K562 (cell line): Measurements from ENCODE around the gene GLP1R. TPM values are rescaled to one million over a fixed set of nuclear protein-coding genes. Genes with fewer than 3 reads are reported as not detected.

ENCODE experiments used
- ATAC-seq: fragments of 200-7000 bp; cut with Tn5 transposase; 3 replicates; pipeline ENCODE4 v1.9.1; 2020; ENCODE audit warnings: moderate library complexity
- BruUV-seq: library from RNA; stranded (reverse); fragments of 400-500 nt; replicated peaks from 2 replicates; lab custom pipeline; 2021; lab: Mats Ljungman, UMichigan
- CTCF ChIA-PET: fragments of 300-600 bp; formaldehyde crosslinking; extraction: SDS; loops from one replicate; lab custom pipeline; 2021; ENCODE audit warnings: low intra/inter-chr PET ratio; lab: Yijun Ruan, JAX
- POLR2A ChIA-PET: fragments of 300-600, 350-650 bp; sonication (Branson Sonifier 250); formaldehyde crosslinking; extraction: SDS; loops from one replicate; lab custom pipeline; 2021; ENCODE audit warnings: antibody characterized with exemption, inconsistent platforms; lab: Yijun Ruan, JAX
- DNase-seq, 4 experiments: peaks; one replicate each; pipeline versions ENCODE4 v3.0.0 to v3.0.0-alpha.2; 2011 to 2018; ENCODE audit warnings: low spot score in 3 of 4, mixed read lengths in 3 of 4; ENCODE audit errors: extremely low read depth in 1 of 4
- FAIRE-seq: peaks from 2 replicates; lab custom pipeline; 2011; peaks lifted over from hg19 to GRCh38; lab: Jason Lieb, UNC
- H2AFZ ChIP-seq: 2 replicates; pipeline ENCODE4 v1.6.0; 2011; ENCODE audit warnings: low read depth, low read length, control low read depth, inconsistent platforms
- H3K27ac ChIP-seq: fragments of 200-600 bp; 3 replicates; pipeline ENCODE4 v1.8.0; 2011; ENCODE audit warnings: low read depth, mild to moderate bottlenecking, control low read depth, inconsistent platforms, low read length, moderate library complexity, mixed read lengths; ENCODE audit errors: extremely low read depth
- H3K27me3 ChIP-seq, 2 experiments: fragments of 300-600 bp in 1 of 2; 2 replicates in 1 of 2; 3 replicates in 1 of 2; pipeline versions ENCODE4 v1.6.0 to v1.8.0; 2011; ENCODE audit warnings: inconsistent platforms in 2 of 2, low read length in 2 of 2, mild to moderate bottlenecking in 1 of 2, mixed read lengths in 1 of 2, moderate library complexity in 1 of 2; ENCODE audit not compliant: control insufficient read depth in 2 of 2, insufficient read depth in 2 of 2
- H3K36me3 ChIP-seq: fragments of 300-600 bp; 3 replicates; pipeline ENCODE4 v1.8.0; 2011; ENCODE audit warnings: mild to moderate bottlenecking, low read length, inconsistent platforms; ENCODE audit not compliant: control insufficient read depth, insufficient read depth
- H3K4me1 ChIP-seq, 2 experiments: fragments of 200-600 bp in 1 of 2; replicated peaks in 1 of 2; 2 replicates in 1 of 2; 3 replicates in 1 of 2; pipeline versions ENCODE4 v1.5.1 to v1.8.0; 2011; ENCODE audit warnings: inconsistent platforms in 2 of 2, low read length in 2 of 2, mild to moderate bottlenecking in 1 of 2, mixed read lengths in 1 of 2, moderate library complexity in 1 of 2; ENCODE audit not compliant: control insufficient read depth in 2 of 2, insufficient read depth in 2 of 2
- H3K4me2 ChIP-seq: 2 replicates; pipeline ENCODE4 v1.6.1; 2011; ENCODE audit warnings: low read length, control low read depth, inconsistent platforms, mixed read lengths; ENCODE audit not compliant: insufficient read depth
- H3K4me3 ChIP-seq: fragments of 200-600 bp; sonication (generic), shearing (Covaris generic); 2 replicates; pipeline ENCODE4 v1.5.1; 2016; ENCODE audit warnings: control low read depth, inconsistent platforms
- H3K79me2 ChIP-seq: fragments of 200-600 bp; 3 replicates; pipeline ENCODE4 v1.8.0; 2011; ENCODE audit warnings: low read length, inconsistent platforms; ENCODE audit not compliant: control insufficient read depth, insufficient read depth
- H3K9ac ChIP-seq, 2 experiments: 2 replicates each; pipeline versions ENCODE4 v1.6.0 to v1.6.1; 2011; ENCODE audit warnings: low read depth in 2 of 2, low read length in 2 of 2, control low read depth in 1 of 2, inconsistent platforms in 1 of 2, mild to moderate bottlenecking in 1 of 2, mixed read lengths in 1 of 2; ENCODE audit not compliant: insufficient read depth in 1 of 2
- H3K9me1 ChIP-seq: one replicate; pipeline ENCODE4 v1.6.0; 2011; ENCODE audit warnings: inconsistent platforms, mild to moderate bottlenecking, low read length, moderate library complexity; ENCODE audit not compliant: control insufficient read depth, insufficient read depth
- H3K9me3 ChIP-seq: replicated peaks from 2 replicates; pipeline ENCODE4 v1.5.1; 2011; ENCODE audit warnings: low read depth, low read length, inconsistent platforms; ENCODE audit not compliant: control insufficient read depth, insufficient read depth
- H4K20me1 ChIP-seq: replicated peaks from 2 replicates; pipeline ENCODE4 v1.6.1; 2011; ENCODE audit warnings: low read length, inconsistent platforms, mixed read lengths; ENCODE audit not compliant: control insufficient read depth, insufficient read depth
- ARHGAP35 ChIP-seq: fragments of 450-650 bp; IDR thresholded peaks from 2 replicates; pipeline ENCODE4 v1.6.1; 2018; ENCODE audit not compliant: partially characterized antibody
- E2F6 ChIP-seq, 2 experiments: IDR thresholded peaks; 2 replicates each; pipeline ENCODE4 v1.6.1; 2011; ENCODE audit warnings: borderline replicate concordance in 1 of 2, control low read depth in 1 of 2, low read depth in 1 of 2, low read length in 1 of 2, mild to moderate bottlenecking in 1 of 2, mixed read lengths in 1 of 2, moderate library complexity in 1 of 2; ENCODE audit not compliant: insufficient read depth in 1 of 2, insufficient read length in 1 of 2, poor library complexity in 1 of 2, severe bottlenecking in 1 of 2; ENCODE audit errors: extremely low read depth in 1 of 2
- ESRRB ChIP-seq: fragments of 250-450 bp; sonication (Bioruptor Pico); IDR thresholded peaks from 2 replicates; pipeline ENCODE4 v1.5.0; 2020; ENCODE audit warnings: mild to moderate bottlenecking, moderate library complexity, borderline replicate concordance
- HNRNPLL ChIP-seq: fragments of 200-400 bp; formaldehyde crosslinking; IDR thresholded peaks from 2 replicates; pipeline ENCODE4 v1.6.1; 2017; ENCODE audit warnings: low read length, low read depth, mild to moderate bottlenecking; ENCODE audit not compliant: poor library complexity, severe bottlenecking
- NCOA1 ChIP-seq: fragments of 450-650 bp; IDR thresholded peaks from 2 replicates; pipeline ENCODE4 v1.6.1; 2016; ENCODE audit warnings: low read depth
- NELFE ChIP-seq: IDR thresholded peaks from 2 replicates; pipeline ENCODE4 v1.6.1; 2011; ENCODE audit warnings: mild to moderate bottlenecking; ENCODE audit not compliant: insufficient read depth, insufficient read length
- PML ChIP-seq: IDR thresholded peaks from 2 replicates; pipeline ENCODE4 v1.6.1; 2012; ENCODE audit warnings: low read length, inconsistent platforms
- POLR2AphosphoS5 ChIP-seq: IDR thresholded peaks from 2 replicates; pipeline ENCODE4 v1.6.1; 2011; ENCODE audit warnings: mild to moderate bottlenecking, low read depth, low read length, moderate library complexity; ENCODE audit not compliant: control insufficient read depth, insufficient read depth
- ZNF184 ChIP-seq: sonication (generic); formaldehyde crosslinking; IDR thresholded peaks from 2 replicates; pipeline ENCODE4 v1.5.0; 2020; ENCODE audit warnings: missing genetic modification reagents
- ZNF280A ChIP-seq: fragments of 450-650 bp; IDR thresholded peaks from 2 replicates; pipeline ENCODE4 v1.6.1; 2018; ENCODE audit warnings: mild to moderate bottlenecking, low read depth; ENCODE audit not compliant: partially characterized antibody
- ZNF699 ChIP-seq: fragments of 250-450 bp; sonication (Bioruptor Pico); IDR thresholded peaks from 2 replicates; pipeline ENCODE4 v1.8.0; 2021; ENCODE audit warnings: mild to moderate bottlenecking, moderate library complexity; ENCODE audit not compliant: insufficient replicate concordance
- ZNF764 ChIP-seq: fragments of 250-450 bp; sonication (Bioruptor Pico); IDR thresholded peaks from 2 replicates; pipeline ENCODE4 v1.4.0; 2020; ENCODE audit warnings: low read depth, mild to moderate bottlenecking, moderate library complexity
- WGBS: fragments of 100-300 bp; shearing (Covaris generic); methylation state at CpG from one replicate; pipeline ENCODE4 v1.1.6; 2016; ENCODE audit warnings: low coverage, mixed read lengths; ENCODE audit not compliant: insufficient coverage; ENCODE audit errors: missing lambda C conversion rate; 5-methylcytosine and 5-hydroxymethylcytosine counted together
- in situ Hi-C: fragments of 300-500 bp; cut with MboI; formaldehyde crosslinking; loops from 4 replicates; pipeline ENCODE4 v1.15.0; 2018; ENCODE audit warnings: inconsistent platforms, mixed read lengths
- intact Hi-C: fragments of 100-400 bp; cut with micrococcal nuclease; formaldehyde crosslinking; loops from 2 replicates; pipeline ENCODE4 v1.14.2; 2022
- polyA plus RNA-seq, 8 experiments: library from polyadenylated mRNA; depleted of rRNA in 4 of 8; stranded (reverse) in 5 of 8; unstranded in 3 of 8; fragments of >200 nt; fragmentation: Nextera tagmentation in 2 of 8; fragmentation: Illumina TruSeq in 1 of 8; extraction: Ambion mirVana in 2 of 8; extraction: Trizol in 1 of 8; gene quantifications; 2 replicates each; pipeline versions ENCODE4 v1.2.1 to v1.2.3, GENCODE V29; 2011 to 2014; ENCODE audit warnings: inconsistent platforms in 1 of 8, missing spikeins in 1 of 8
- total RNA-seq, 7 experiments: library from RNA; depleted of rRNA in 6 of 7; stranded (reverse); fragments of >200 nt in 6 of 7; fragmentation: Illumina TruSeq in 2 of 7; extraction: Trizol in 2 of 7; gene quantifications; 2 replicates each; pipeline versions ENCODE4 v1.2.1 to v1.2.3, GENCODE V29; 2011 to 2021; ENCODE audit warnings: low replicate concordance in 1 of 7
- TF ChIP-seq, protein P1 (sequence below), 3 experiments: IDR thresholded peaks in 2 of 3; conservative IDR thresholded peaks in 1 of 3; 2 replicates each; pipeline ENCODE4 v1.5.1; 2011 to 2012; ENCODE audit warnings: low read length in 3 of 3, mild to moderate bottlenecking in 3 of 3, control low read depth in 2 of 3, improper control_type of control experiment in 1 of 3, inconsistent platforms in 1 of 3, low read depth in 1 of 3, mixed read lengths in 1 of 3, moderate library complexity in 1 of 3; ENCODE audit not compliant: insufficient read depth in 2 of 3
- TF ChIP-seq, protein P2 (sequence below): fragments of 450-650 bp; IDR thresholded peaks from one replicate; pipeline ENCODE4 v1.6.1; 2018; ENCODE audit warnings: mild to moderate bottlenecking, moderate library complexity; ENCODE audit not compliant: partially characterized antibody

The GLP1R gene
- total and polyA plus RNA-seq, 9 of the 15 experiments (the other 6 are each of a cell fraction or from before 2014, with no cell fraction given), result not detected

GRCh38 chr6:39102071-39102820 is 53.7 kb downstream of the GLP1R start:
- FAIRE-seq, result peak; percentile 70
- Histone ChIP-seq H3K9me1 (no peaks in the 10 kb centered on the region), H3K4me1 (no peaks in the 10 kb centered on the region), H3K36me3 (peaks cover 5% of the 10 kb centered on the region; the same call in 1 of the 3 replicates), H3K79me2 (no peaks in the 10 kb centered on the region), H3K4me2 (no peak overlapping the region), H4K20me1 (0 out of 2 replicates have a peak, but pooled peaks cover 3% of the 10 kb centered on the region), H3K27me3 (peaks cover 5 to 10% of the 10 kb centered on the region in 2 experiments; a peak in 2 of 5 replicates), H3K9me3 (no peaks in the 10 kb centered on the region), H3K27ac (no peak overlapping the region), H3K4me3 (no peak overlapping the region), H2AFZ (no peak overlapping the region), H3K9ac (no peak overlapping the region)
- no TSS peak for BruUV-seq
- CTCF ChIA-PET, result interaction anchor here (0.6 to 2.8 kb wide), 4 partner anchors 105 to 230 kb away, joined by 3 to 16 read pairs (median 8); no protein-coding TSS in a partner anchor
- intact Hi-C loops (loop anchor here (1.0 to 5.0 kb wide), 3 partner anchors 99 to 230 kb away; no protein-coding TSS in a partner anchor), in situ Hi-C loops (no loop called here)
- ATAC-seq, result peak; percentile 99
- DNase-seq, result peak; percentile 79 to 89 (median 85)
- 10% methylated on average over 12 of the region's 12 CpGs for WGBS
- POLR2A ChIA-PET, result interaction anchor here (0.6 to 3.3 kb wide), 8 partner anchors 9 to 527 kb away, joined by 3 to 23 read pairs (median 4); partner anchors contain the start of gene SAYSD1
- TF ChIP-seq PML (no peak), ESRRB (CRISPR knock-in tag) (no peak), ZNF184 (CRISPR knock-in tag) (no peak), NCOA1 (no peak), POLR2AphosphoS5 (no peak), E2F6 (IDR thresholded peaks at IDR 0.05; ENCODE audit: borderline replicate concordance in 1 of 2, extremely low read depth in 1 of 2, insufficient read depth in 1 of 2, insufficient read length in 1 of 2, low read depth in 1 of 2, low read length in 1 of 2, poor library complexity in 1 of 2, severe bottlenecking in 1 of 2) (no peak), ZNF764 (CRISPR knock-in tag) (peak; percentile 96), HNRNPLL (no peak), ZNF699 (CRISPR knock-in tag) (no peak), ZNF280A (no peak), ARHGAP35 (no peak), NELFE (no peak)
- TF ChIP-seq, protein P1, sequence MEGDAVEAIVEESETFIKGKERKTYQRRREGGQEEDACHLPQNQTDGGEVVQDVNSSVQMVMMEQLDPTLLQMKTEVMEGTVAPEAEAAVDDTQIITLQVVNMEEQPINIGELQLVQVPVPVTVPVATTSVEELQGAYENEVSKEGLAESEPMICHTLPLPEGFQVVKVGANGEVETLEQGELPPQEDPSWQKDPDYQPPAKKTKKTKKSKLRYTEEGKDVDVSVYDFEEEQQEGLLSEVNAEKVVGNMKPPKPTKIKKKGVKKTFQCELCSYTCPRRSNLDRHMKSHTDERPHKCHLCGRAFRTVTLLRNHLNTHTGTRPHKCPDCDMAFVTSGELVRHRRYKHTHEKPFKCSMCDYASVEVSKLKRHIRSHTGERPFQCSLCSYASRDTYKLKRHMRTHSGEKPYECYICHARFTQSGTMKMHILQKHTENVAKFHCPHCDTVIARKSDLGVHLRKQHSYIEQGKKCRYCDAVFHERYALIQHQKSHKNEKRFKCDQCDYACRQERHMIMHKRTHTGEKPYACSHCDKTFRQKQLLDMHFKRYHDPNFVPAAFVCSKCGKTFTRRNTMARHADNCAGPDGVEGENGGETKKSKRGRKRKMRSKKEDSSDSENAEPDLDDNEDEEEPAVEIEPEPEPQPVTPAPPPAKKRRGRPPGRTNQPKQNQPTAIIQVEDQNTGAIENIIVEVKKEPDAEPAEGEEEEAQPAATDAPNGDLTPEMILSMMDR (IDR thresholded peaks at IDR 0.05 in 2 of 3, conservative IDR thresholded peaks at IDR 0.05 in 1 of 3; ENCODE audit: insufficient read depth in 2 of 3, low read depth in 1 of 3, low read length in 3 of 3), result peak; percentile 88 to 91 (median 91)
- TF ChIP-seq, protein P2, sequence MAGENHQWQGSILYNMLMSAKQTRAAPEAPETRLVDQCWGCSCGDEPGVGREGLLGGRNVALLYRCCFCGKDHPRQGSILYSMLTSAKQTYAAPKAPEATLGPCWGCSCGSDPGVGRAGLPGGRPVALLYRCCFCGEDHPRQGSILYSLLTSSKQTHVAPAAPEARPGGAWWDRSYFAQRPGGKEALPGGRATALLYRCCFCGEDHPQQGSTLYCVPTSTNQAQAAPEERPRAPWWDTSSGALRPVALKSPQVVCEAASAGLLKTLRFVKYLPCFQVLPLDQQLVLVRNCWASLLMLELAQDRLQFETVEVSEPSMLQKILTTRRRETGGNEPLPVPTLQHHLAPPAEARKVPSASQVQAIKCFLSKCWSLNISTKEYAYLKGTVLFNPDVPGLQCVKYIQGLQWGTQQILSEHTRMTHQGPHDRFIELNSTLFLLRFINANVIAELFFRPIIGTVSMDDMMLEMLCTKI, result no peak
